HL-60 (cell line): ENCODE results near the gene PTPRN2.

Experiments used
- DNase-seq, 2 experiments: peaks; one replicate each; pipeline ENCODE4 v3.0.0-alpha.2; 2010 to 2020; ENCODE audit warnings: low read depth in 1 of 2, low spot score in 1 of 2
- H3K27ac ChIP-seq: fragments of 250-450 bp; sonication (Bioruptor Pico); replicated peaks from 2 replicates; pipeline ENCODE4 v1.5.1; 2020; ENCODE audit warnings: mild to moderate bottlenecking, moderate library complexity
- H3K27me3 ChIP-seq: fragments of 250-450 bp; sonication (Bioruptor Pico); 2 replicates; pipeline ENCODE4 v1.5.1; 2021; ENCODE audit warnings: mild to moderate bottlenecking, moderate library complexity; ENCODE audit not compliant: insufficient read depth, poor library complexity, severe bottlenecking
- H3K4me3 ChIP-seq: replicated peaks from 2 replicates; pipeline ENCODE4 v1.5.1; 2011; ENCODE audit warnings: mild to moderate bottlenecking, control low read depth, low read length; ENCODE audit not compliant: insufficient read depth
- GABPA ChIP-seq: IDR thresholded peaks from 2 replicates; pipeline ENCODE4 v1.6.1; 2012; ENCODE audit warnings: low read depth
- POLR2AphosphoS5 ChIP-seq: IDR thresholded peaks from 2 replicates; pipeline ENCODE4 v1.6.1; 2012; ENCODE audit warnings: low read depth
- SPI1 ChIP-seq: IDR thresholded peaks from 2 replicates; pipeline ENCODE4 v1.6.1; 2012; ENCODE audit warnings: low read depth, mild to moderate bottlenecking, borderline replicate concordance
- TF ChIP-seq, protein P1 (sequence below): IDR thresholded peaks from one replicate; pipeline ENCODE4 v1.5.1; 2011; ENCODE audit warnings: low read length, control low read depth, inconsistent platforms; ENCODE audit not compliant: insufficient read depth
- TF ChIP-seq, protein P2 (sequence below): IDR thresholded peaks from 2 replicates; pipeline ENCODE4 v1.6.1; 2012; ENCODE audit warnings: low read depth; ENCODE audit not compliant: insufficient replicate concordance

PTPRN2 gene

DNA sequence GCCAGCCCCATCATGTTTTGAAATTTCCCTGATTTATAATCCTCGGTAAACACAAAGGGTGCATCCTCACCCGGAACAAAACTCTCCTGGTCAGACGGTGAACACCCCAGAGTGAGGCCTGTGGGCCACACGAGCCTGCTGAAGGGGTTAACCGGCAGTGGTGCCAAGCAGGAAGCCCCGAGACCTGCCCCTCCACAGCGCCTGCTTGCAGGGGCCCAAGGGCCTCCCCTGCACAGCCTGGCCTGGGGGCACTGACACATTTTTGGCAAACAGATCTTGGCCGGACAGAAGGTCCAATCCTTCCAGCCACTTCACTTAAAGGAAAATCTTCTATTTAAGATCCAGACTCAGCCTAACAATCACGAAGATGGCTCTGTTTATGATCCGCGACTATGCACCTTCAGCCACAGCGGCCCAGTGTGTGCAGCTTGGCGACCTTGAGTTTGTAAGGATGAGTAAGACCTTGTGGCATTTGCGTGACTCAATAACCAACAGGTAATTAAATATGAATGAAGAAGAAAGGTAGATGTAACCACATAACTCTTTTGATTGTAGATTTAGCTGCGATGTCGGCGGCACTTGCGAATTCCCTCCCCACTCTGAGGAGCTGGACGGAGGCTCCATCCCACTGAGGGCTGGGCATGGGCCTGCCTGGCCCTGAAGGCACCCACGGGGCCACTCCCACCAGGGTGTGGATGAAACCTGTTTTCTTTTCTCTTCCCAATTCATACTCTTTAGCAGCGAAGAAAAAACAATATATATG is 922.6 kb downstream of the PTPRN2 start:
- Histone ChIP-seq H3K4me3 (no peak overlapping the region), H3K27ac (no peak overlapping the region), H3K27me3 (no peaks in the 10 kb centered on the region)
- TF ChIP-seq, protein P1, sequence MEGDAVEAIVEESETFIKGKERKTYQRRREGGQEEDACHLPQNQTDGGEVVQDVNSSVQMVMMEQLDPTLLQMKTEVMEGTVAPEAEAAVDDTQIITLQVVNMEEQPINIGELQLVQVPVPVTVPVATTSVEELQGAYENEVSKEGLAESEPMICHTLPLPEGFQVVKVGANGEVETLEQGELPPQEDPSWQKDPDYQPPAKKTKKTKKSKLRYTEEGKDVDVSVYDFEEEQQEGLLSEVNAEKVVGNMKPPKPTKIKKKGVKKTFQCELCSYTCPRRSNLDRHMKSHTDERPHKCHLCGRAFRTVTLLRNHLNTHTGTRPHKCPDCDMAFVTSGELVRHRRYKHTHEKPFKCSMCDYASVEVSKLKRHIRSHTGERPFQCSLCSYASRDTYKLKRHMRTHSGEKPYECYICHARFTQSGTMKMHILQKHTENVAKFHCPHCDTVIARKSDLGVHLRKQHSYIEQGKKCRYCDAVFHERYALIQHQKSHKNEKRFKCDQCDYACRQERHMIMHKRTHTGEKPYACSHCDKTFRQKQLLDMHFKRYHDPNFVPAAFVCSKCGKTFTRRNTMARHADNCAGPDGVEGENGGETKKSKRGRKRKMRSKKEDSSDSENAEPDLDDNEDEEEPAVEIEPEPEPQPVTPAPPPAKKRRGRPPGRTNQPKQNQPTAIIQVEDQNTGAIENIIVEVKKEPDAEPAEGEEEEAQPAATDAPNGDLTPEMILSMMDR, result no peak
- TF ChIP-seq, protein P2, sequence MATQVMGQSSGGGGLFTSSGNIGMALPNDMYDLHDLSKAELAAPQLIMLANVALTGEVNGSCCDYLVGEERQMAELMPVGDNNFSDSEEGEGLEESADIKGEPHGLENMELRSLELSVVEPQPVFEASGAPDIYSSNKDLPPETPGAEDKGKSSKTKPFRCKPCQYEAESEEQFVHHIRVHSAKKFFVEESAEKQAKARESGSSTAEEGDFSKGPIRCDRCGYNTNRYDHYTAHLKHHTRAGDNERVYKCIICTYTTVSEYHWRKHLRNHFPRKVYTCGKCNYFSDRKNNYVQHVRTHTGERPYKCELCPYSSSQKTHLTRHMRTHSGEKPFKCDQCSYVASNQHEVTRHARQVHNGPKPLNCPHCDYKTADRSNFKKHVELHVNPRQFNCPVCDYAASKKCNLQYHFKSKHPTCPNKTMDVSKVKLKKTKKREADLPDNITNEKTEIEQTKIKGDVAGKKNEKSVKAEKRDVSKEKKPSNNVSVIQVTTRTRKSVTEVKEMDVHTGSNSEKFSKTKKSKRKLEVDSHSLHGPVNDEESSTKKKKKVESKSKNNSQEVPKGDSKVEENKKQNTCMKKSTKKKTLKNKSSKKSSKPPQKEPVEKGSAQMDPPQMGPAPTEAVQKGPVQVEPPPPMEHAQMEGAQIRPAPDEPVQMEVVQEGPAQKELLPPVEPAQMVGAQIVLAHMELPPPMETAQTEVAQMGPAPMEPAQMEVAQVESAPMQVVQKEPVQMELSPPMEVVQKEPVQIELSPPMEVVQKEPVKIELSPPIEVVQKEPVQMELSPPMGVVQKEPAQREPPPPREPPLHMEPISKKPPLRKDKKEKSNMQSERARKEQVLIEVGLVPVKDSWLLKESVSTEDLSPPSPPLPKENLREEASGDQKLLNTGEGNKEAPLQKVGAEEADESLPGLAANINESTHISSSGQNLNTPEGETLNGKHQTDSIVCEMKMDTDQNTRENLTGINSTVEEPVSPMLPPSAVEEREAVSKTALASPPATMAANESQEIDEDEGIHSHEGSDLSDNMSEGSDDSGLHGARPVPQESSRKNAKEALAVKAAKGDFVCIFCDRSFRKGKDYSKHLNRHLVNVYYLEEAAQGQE, result no peak
- TF ChIP-seq POLR2AphosphoS5 (no peak), SPI1 (no peak), GABPA (no peak)
- no peak for DNase-seq

DNA sequence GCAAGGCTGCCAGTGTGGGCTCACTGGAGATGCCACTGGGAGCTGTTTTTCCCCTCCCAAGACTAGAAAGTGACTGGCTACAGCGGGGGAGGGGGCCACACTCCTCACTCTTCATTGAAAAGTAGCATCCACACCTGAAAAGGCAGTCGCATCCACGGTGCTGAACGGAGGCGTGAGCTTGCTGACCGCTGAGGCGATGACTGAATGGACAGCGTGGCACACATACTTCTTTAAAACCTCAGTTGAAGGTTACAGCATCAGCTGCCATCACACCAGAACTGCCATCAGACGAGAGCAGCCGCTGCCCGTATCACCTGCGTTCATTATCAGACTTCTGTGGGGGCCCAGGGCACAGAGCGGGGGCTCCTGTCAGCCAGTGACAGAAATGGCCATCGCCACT is 923.6 kb downstream of the PTPRN2 start:
- DNase-seq, result no peak
- Histone ChIP-seq H3K27me3 (no peaks in the 10 kb centered on the region), H3K27ac (no peak overlapping the region), H3K4me3 (no peak overlapping the region)
- TF ChIP-seq SPI1 (no peak), GABPA (no peak), POLR2AphosphoS5 (no peak)
- TF ChIP-seq, protein P2, result no peak
- TF ChIP-seq, protein P1, result no peak

DNA sequence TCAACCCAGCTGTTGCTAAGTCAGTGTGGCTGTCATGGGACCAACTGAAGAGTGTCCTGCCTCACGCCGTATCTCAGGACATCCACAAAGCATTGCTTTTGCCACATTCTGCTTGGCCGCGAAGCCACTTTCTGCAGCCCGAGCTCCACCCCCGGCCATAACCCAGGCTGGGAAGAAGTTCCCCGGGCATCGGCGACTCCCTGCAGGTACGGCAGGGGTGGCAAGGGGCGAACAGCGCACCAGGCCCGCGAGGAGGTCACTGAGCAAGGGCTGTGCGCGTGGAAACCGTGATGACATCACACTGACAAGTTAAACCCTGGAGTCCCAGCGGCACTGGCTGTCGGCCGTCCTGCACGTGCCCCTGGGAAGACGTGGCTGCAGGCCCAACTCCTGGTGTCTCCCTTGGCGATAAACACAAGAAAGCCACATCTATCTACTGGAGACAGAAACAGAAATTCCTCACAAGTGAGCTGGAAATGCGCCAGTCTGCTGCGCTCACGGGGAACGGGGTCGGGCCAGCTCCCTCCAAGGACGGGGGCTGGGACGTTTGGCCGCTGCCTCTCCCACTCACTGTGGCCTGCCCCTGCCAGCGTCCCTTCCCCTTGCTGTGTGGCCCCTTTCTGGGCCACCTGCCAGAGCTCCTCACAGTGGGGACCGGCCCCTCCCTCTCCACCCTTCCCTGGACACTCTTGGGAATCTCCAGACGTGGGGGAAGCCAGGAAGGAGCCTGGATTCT is 924.5 kb downstream of the PTPRN2 start:
- TF ChIP-seq, protein P2, result no peak
- TF ChIP-seq GABPA, result no peak
- TF ChIP-seq, protein P1, result no peak
- no peak for TF ChIP-seq SPI1
- no peak for TF ChIP-seq POLR2AphosphoS5
- H3K27me3 ChIP-seq, result no peaks in the 10 kb centered on the region
- no peak overlapping the region for H3K4me3 ChIP-seq
- H3K27ac ChIP-seq, result no peak overlapping the region
- no peak for DNase-seq
